Endothelial cell of umbilical vein (primary cell): ENCODE results near the gene OR1I1. TPM values are rescaled to one million over a fixed set of nuclear protein-coding genes. Genes with fewer than 3 reads are reported as not detected.

ENCODE experiments used
- BruUV-seq: library from RNA; stranded (reverse); fragments of 400-500 nt; replicated peaks from 2 replicates; lab custom pipeline; 2021; lab: Mats Ljungman, UMichigan
- CTCF ChIA-PET: fragments of 300-600, 350-600 bp; sonication (Branson Sonifier 250); formaldehyde crosslinking; loops from one replicate; lab custom pipeline; 2021; ENCODE audit warnings: antibody characterized with exemption, inconsistent platforms; lab: Charles Lee
- POLR2A ChIA-PET: fragments of 300-600, 350-600 bp; sonication (Branson Sonifier 250); formaldehyde crosslinking; loops from one replicate; lab custom pipeline; 2021; ENCODE audit warnings: antibody characterized with exemption, inconsistent platforms; lab: Charles Lee
- DNase-seq: peaks from one replicate; pipeline ENCODE4 v3.0.0-alpha.2; 2011; ENCODE audit warnings: low read depth, low spot score
- FAIRE-seq: peaks from 2 replicates; lab custom pipeline; 2011; peaks lifted over from hg19 to GRCh38; lab: Jason Lieb, UNC
- H2AFZ ChIP-seq: 2 replicates; pipeline ENCODE4 v1.6.0; 2012; ENCODE audit warnings: low read depth, low read length, control low read depth, inconsistent platforms
- H3K27ac ChIP-seq: 2 replicates; pipeline ENCODE4 v1.5.1; 2011; ENCODE audit warnings: low read depth, mild to moderate bottlenecking, control low read depth, low read length, moderate library complexity; ENCODE audit not compliant: insufficient read depth
- H3K27me3 ChIP-seq, 2 experiments: 2 replicates each; pipeline versions ENCODE4 v1.6.0 to v1.6.1; 2011; ENCODE audit warnings: low read length in 2 of 2, mixed read lengths in 1 of 2; ENCODE audit not compliant: control insufficient read depth in 2 of 2, insufficient read depth in 2 of 2
- H3K36me3 ChIP-seq, 2 experiments: 2 replicates in 1 of 2; 3 replicates in 1 of 2; pipeline ENCODE4 v1.5.1; 2011; ENCODE audit warnings: low read length in 2 of 2, mild to moderate bottlenecking in 1 of 2, moderate library complexity in 1 of 2; ENCODE audit not compliant: control insufficient read depth in 2 of 2, insufficient read depth in 2 of 2; ENCODE audit errors: extremely low read depth in 1 of 2
- H3K4me1 ChIP-seq: 3 replicates; pipeline ENCODE4 v1.5.1; 2011; ENCODE audit warnings: mild to moderate bottlenecking, low read length; ENCODE audit not compliant: control insufficient read depth, insufficient read depth; ENCODE audit errors: extremely low read depth
- H3K4me2 ChIP-seq: 2 replicates; pipeline ENCODE4 v1.6.1; 2011; ENCODE audit warnings: low read length, control low read depth, mixed read lengths; ENCODE audit not compliant: insufficient read depth
- H3K4me3 ChIP-seq, 3 experiments: fragments of 200-600 bp in 1 of 3; sonication (generic), shearing (Covaris generic) in 1 of 3; replicated peaks in 1 of 3; 2 replicates each; pipeline ENCODE4 v1.5.1; 2011 to 2016; ENCODE audit warnings: control low read depth in 3 of 3, low read length in 3 of 3, mild to moderate bottlenecking in 2 of 3, inconsistent platforms in 1 of 3, low read depth in 1 of 3, moderate library complexity in 1 of 3; ENCODE audit not compliant: insufficient read depth in 1 of 3
- H3K79me2 ChIP-seq: 2 replicates; pipeline ENCODE4 v1.6.0; 2012; ENCODE audit warnings: low read length, inconsistent platforms; ENCODE audit not compliant: control insufficient read depth, insufficient read depth
- H3K9ac ChIP-seq: replicated peaks from 2 replicates; pipeline ENCODE3; 2011; ENCODE audit warnings: low read length, control low read depth; ENCODE audit not compliant: insufficient read depth; ENCODE audit errors: extremely low read depth
- H3K9me1 ChIP-seq: replicated peaks from 3 replicates; pipeline ENCODE4 v1.6.0; 2011; ENCODE audit warnings: mild to moderate bottlenecking, low read length; ENCODE audit not compliant: control insufficient read depth, insufficient read depth; ENCODE audit errors: extremely low read depth
- H3K9me3 ChIP-seq: replicated peaks from 2 replicates; pipeline ENCODE4 v1.5.1; 2012; ENCODE audit warnings: low read length, inconsistent platforms; ENCODE audit not compliant: control insufficient read depth, insufficient read depth
- H4K20me1 ChIP-seq: replicated peaks from 2 replicates; pipeline ENCODE3; 2011; ENCODE audit warnings: mild to moderate bottlenecking, low read length; ENCODE audit not compliant: control insufficient read depth, insufficient read depth; ENCODE audit errors: extremely low read depth
- CTCF ChIP-seq, 2 donors: IDR thresholded peaks; 1 replicate in 1 of 2; 2 replicates in 1 of 2; pipeline ENCODE4 v1.5.1; 2011; ENCODE audit warnings: low read length in 2 of 2, mild to moderate bottlenecking in 2 of 2, moderate library complexity in 2 of 2, control low read depth in 1 of 2, inconsistent platforms in 1 of 2, low read depth in 1 of 2; ENCODE audit not compliant: insufficient read depth in 1 of 2; ENCODE audit errors: extremely low read depth in 1 of 2
- EZH2 ChIP-seq: IDR thresholded peaks from 2 replicates; pipeline ENCODE4 v1.6.1; 2012; ENCODE audit warnings: borderline replicate concordance, low read depth, mild to moderate bottlenecking, moderate library complexity, low read length, inconsistent platforms; ENCODE audit not compliant: severe bottlenecking
- FOS ChIP-seq: IDR thresholded peaks from 2 replicates; pipeline ENCODE4 v1.6.1; 2011; ENCODE audit warnings: mild to moderate bottlenecking, low read length, moderate library complexity, borderline replicate concordance; ENCODE audit not compliant: insufficient read depth
- GATA2 ChIP-seq: IDR thresholded peaks from 2 replicates; pipeline ENCODE4 v1.7.0; 2011; ENCODE audit warnings: low read depth, mild to moderate bottlenecking, moderate library complexity, mixed read lengths, low read length; ENCODE audit not compliant: insufficient read length, insufficient read depth
- JUN ChIP-seq: IDR thresholded peaks from 2 replicates; pipeline ENCODE4 v1.6.1; 2011; ENCODE audit warnings: borderline replicate concordance, low read depth; ENCODE audit not compliant: insufficient read length, insufficient read depth
- MAX ChIP-seq: IDR thresholded peaks from 2 replicates; pipeline ENCODE4 v1.6.1; 2011; ENCODE audit not compliant: insufficient read depth, insufficient read length
- MYC ChIP-seq: IDR thresholded peaks from one replicate; pipeline ENCODE4 v1.6.1; 2011; ENCODE audit warnings: mild to moderate bottlenecking, low read depth, low read length
- POLR2A ChIP-seq: IDR thresholded peaks from 2 replicates; pipeline ENCODE4 v1.6.1; 2012; ENCODE audit warnings: low read depth, mild to moderate bottlenecking, control low read depth, low read length
- POLR2AphosphoS5 ChIP-seq: IDR thresholded peaks from 2 replicates; pipeline ENCODE4 v1.6.1; 2012; ENCODE audit warnings: low read depth, mild to moderate bottlenecking, control low read depth, low read length, moderate library complexity; ENCODE audit not compliant: insufficient read depth
- dilution Hi-C: fragments of 300-500 bp; cut with MboI; formaldehyde crosslinking; loops from one replicate; pipeline ENCODE4 v1.15.0; 2019; ENCODE audit warnings: low sequenced_read_pairs; ENCODE audit not compliant: extremely low pct_ligation_motif_present
- intact Hi-C: fragments of 100-400 bp; cut with micrococcal nuclease; formaldehyde crosslinking; loops from one replicate; pipeline ENCODE4 v1.10.0; 2022
- polyA plus RNA-seq, 4 experiments: library from polyadenylated mRNA; depleted of rRNA in 3 of 4; stranded (reverse) in 3 of 4; unstranded in 1 of 4; fragments of >200 nt; gene quantifications; 2 replicates each; pipeline versions ENCODE4 v1.2.1 to v1.2.3, GENCODE V29; 2011 to 2012; ENCODE audit warnings: missing spikeins in 1 of 4
- total RNA-seq: library from RNA; stranded (reverse); gene quantifications from 2 replicates; pipeline ENCODE4 v1.2.3, GENCODE V29; 2021

Gene OR1I1
- total and polyA plus RNA-seq, 2 donors (not counting 3 experiments of a cell fraction or from before 2014, with no cell fraction given): not detected

- intact Hi-C loops (no loop called here), dilution Hi-C loops (no loop called here)
- Histone ChIP-seq H3K27ac (no peak overlapping the region), H4K20me1 (no peaks in the 10 kb centered on the region), H3K4me3 (no peak overlapping the region), H3K4me2 (no peak overlapping the region), H3K9me1 (no peaks in the 10 kb centered on the region), H3K9me3 (no peaks in the 10 kb centered on the region), H3K4me1 (no peaks in the 10 kb centered on the region), H3K36me3 (no peaks in the 10 kb centered on the region), H2AFZ (no peak overlapping the region), H3K27me3 (no peaks in the 10 kb centered on the region), H3K79me2 (no peaks in the 10 kb centered on the region), H3K9ac (no peak overlapping the region)
- no peak for FAIRE-seq
- BruUV-seq: no TSS peak
- TF ChIP-seq MAX: no peak
- no peak for TF ChIP-seq POLR2AphosphoS5
- no peak for TF ChIP-seq POLR2A
- no peak for TF ChIP-seq EZH2
- no peak for TF ChIP-seq JUN
- TF ChIP-seq CTCF (IDR thresholded peaks at IDR 0.05; ENCODE audit: extremely low read depth in 1 of 2, insufficient read depth in 1 of 2, low read depth in 1 of 2, low read length in 2 of 2): no peak
- TF ChIP-seq FOS: no peak
- no peak for TF ChIP-seq MYC
- TF ChIP-seq GATA2: no peak
- DNase-seq: no peak
- POLR2A ChIA-PET: no interaction called here
- CTCF ChIA-PET: no interaction called here
Measured at GRCh38 chr19:15037586-15037985, 44.4 kb upstream of the OR1I1 start.
